ENCODE data around the gene TTLL11.

The TTLL11 gene

DNA sequence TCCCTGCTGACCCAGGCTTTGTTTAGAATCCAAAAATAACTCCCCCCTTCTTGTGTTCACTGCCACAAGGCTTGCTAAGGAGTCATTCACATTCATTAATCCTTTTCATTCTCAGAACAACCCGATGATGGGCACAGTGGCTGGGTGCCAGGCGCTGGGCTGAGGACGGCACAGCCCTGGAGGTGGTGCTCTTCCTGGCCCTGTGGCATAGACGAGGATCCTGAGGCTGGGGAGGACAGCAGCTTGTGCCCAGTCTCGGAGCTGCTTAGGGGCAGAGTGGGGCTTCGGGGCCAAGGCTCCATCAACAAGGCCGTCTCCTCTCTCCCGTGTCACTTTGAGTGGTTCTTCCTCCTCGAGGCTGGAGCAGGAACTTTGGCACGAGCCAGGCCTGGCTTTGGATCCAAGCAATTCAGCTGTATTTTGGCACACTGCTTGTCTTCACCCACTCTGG, 166.7 kb downstream of the TTLL11 start:
- H3K27me3 Mint-ChIP-seq: no peaks in the 10 kb centered on the region
- H3K4me3 Mint-ChIP-seq: no peak overlapping the region
- no peak overlapping the region for H3K27ac Mint-ChIP-seq
- no peaks in the 10 kb centered on the region for H3K9me3 Mint-ChIP-seq
- no peaks in the 10 kb centered on the region for H3K4me1 Mint-ChIP-seq
- H3K36me3 Mint-ChIP-seq: peaks cover 1% of the 10 kb centered on the region

DNA sequence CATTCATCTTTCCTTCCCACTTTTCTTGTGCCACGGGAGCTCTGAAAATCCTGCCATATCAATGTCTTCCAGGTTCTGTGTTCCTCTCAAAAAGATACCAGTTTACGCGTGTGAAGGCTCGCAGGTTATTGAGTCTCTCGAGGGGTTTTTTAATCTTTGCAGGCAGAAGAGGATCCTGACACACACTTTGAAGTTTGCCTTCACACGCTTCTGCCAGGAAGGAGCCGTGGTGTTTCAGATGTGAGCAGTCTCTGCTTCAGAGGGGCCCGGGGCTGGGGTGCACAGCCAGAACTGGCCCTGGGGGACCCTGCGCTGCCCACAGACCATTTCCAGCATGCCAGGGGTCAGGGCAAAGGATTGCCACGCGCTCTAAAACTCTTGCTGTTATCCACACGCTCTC, 167.2 kb downstream of the TTLL11 start:
- Mint-ChIP-seq H3K27me3 (no peaks in the 10 kb centered on the region), H3K9me3 (no peaks in the 10 kb centered on the region), H3K4me3 (no peak overlapping the region), H3K27ac (no peak overlapping the region), H3K36me3 (peaks cover 1% of the 10 kb centered on the region), H3K4me1 (no peaks in the 10 kb centered on the region)

DNA sequence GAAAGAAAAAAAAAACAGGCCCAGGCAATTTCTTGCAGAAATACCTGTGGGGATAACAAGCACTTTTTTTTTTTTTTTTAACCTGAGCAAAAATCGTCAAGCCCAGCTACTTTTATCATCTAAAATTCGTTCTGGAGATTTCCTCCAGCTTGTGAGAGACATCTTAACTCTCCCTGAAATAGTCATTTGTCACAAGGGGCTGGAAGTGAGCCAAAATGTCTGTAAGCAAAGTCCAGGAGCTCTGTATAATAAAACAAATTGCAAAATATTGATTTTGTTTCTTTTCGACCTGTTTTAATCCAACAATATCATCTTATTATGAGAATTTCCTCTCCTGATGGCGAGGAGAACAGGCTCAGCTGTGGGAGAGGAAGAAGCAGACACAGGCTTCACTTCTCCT, 168.4 kb downstream of the TTLL11 start:
- Mint-ChIP-seq H3K4me3 (no peak overlapping the region), H3K36me3 (peaks cover 1% of the 10 kb centered on the region), H3K4me1 (no peaks in the 10 kb centered on the region), H3K27me3 (no peaks in the 10 kb centered on the region), H3K27ac (no peak overlapping the region), H3K9me3 (no peaks in the 10 kb centered on the region)

DNA sequence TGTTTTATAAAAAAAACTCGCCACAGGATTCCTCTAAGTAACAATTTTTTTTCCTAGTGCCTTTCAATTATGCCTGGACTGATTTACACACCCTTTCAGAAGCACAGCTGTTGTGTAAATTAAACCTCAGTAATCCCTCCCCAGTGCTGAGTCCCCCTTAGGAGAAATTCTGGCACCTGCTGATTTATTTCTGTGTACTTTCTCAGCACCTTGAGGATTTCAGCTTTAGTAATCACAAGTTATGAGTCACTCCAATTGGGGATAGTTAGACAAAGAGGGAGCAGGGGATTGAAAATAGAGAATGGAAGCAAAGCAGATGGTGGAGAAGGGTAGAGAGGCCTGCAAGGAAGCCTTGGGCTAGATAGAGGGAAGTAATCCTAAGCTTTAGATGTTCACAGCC, 171.7 kb downstream of the TTLL11 start:
- no peaks in the 10 kb centered on the region for H3K27me3 Mint-ChIP-seq
- no peaks in the 10 kb centered on the region for H3K36me3 Mint-ChIP-seq
- no peaks in the 10 kb centered on the region for H3K9me3 Mint-ChIP-seq
- no peak overlapping the region for H3K4me3 Mint-ChIP-seq
- H3K4me1 Mint-ChIP-seq: no peaks in the 10 kb centered on the region
- H3K27ac Mint-ChIP-seq: no peak overlapping the region

DNA sequence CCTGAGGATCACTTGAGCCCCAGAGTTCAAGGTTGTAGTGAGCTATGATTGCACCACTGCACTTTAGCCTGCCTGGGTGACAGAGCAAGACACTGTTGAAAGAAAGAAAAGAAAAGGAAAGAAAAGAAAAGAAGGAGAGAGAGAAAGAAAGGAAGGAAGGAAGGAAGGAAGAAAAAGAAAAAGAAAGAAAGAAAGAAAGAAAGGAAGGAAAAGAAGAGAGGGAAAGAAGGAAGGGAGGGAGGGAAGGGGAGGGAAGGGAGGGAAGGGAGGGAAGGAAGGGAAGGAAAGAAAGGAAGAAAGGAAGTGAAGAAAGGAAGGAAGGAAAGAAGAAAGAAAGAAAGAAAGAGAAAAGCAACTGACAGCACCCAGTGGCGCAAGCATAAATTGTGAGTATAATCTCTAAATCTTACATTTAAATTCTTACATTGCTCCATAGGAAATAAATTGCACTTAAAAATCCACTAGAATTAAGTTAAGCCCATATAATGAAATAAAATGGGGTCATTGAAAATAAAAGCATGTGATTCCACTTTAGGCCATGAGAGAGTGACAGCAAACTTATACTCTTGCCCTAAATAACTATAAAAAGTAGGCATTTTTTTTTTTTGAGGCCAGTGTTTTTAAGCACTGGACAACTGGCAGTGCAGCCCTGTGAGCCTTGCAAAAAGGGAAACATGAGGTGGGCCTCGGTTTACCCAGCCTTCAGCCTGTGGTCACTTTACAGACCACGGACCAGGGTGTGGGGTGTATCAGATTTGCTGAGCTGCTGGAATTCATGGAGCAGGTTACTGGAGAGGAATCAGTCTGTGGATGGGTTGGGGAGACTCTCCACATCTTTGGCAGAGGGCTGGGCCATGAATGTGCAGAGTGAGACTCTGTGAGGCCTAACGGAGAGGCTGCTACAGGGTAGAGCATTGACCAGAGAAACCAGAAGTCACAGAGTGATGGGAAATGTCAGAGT, 175.5 kb downstream of the TTLL11 start:
- Mint-ChIP-seq H3K4me1 (no peaks in the 10 kb centered on the region), H3K27ac (no peak overlapping the region), H3K4me3 (no peak overlapping the region), H3K9me3 (no peaks in the 10 kb centered on the region), H3K36me3 (no peaks in the 10 kb centered on the region), H3K27me3 (no peaks in the 10 kb centered on the region)

DNA sequence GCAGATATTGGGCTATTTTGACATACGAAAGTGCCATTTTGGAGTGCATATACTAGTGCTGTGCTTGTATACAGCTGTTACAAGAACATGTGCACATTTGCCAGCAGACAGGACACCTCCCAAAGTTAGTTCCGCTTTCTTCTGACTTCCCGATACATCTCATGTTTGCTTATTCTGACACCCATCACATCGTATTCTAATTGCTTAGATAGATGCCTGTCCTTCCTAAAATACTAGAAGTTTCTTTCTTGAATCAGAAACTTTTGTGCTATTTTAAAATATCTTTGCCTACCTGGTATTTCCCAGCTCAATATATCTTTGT, 177.8 kb downstream of the TTLL11 start:
- H3K27me3 Mint-ChIP-seq: no peaks in the 10 kb centered on the region
- H3K4me3 Mint-ChIP-seq: no peak overlapping the region
- H3K27ac Mint-ChIP-seq: no peak overlapping the region

DNA sequence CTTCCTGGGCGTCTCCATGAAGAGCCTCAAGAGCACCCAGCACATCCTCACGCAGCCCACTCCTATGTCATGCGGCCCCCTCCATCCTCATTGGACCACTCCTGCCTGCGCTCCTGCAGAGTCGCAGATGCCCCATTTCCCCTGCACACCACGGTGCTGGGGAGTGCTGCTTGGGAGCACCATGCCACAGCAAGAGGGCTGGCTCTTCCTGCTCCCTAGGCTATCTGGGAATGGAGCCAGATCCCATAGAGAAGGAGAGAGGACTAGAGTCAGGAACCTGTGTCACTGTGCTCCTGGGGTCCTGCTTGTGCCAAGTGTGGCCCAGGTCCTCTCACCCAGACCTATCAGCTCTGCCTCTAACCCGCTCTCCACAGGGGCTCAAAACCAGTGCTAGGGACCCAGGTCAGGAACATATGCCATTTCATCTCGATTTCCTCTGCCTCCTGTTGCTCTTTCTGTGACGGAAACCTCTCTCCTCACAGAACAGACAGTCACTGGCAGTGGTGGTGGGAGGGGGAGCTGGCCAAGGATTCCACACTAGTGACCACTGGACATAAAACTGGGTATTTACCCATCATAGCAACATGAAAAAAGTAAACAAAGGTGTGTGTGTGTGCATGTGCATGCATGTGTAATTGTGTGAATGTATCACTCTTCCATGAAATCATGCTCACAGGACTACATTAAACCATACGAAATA, 178.4 kb downstream of the TTLL11 start:
- no peaks in the 10 kb centered on the region for H3K4me1 Mint-ChIP-seq
- H3K9me3 Mint-ChIP-seq: no peaks in the 10 kb centered on the region
- H3K4me3 Mint-ChIP-seq: no peak overlapping the region
- H3K27me3 Mint-ChIP-seq: no peaks in the 10 kb centered on the region
- no peaks in the 10 kb centered on the region for H3K36me3 Mint-ChIP-seq
- H3K27ac Mint-ChIP-seq: no peak overlapping the region

More for the DNA sequence above, 177.8 kb downstream of the TTLL11 start:
- H3K9me3 Mint-ChIP-seq: no peaks in the 10 kb centered on the region
- H3K4me1 Mint-ChIP-seq: no peaks in the 10 kb centered on the region
- H3K36me3 Mint-ChIP-seq: no peaks in the 10 kb centered on the region

DNA sequence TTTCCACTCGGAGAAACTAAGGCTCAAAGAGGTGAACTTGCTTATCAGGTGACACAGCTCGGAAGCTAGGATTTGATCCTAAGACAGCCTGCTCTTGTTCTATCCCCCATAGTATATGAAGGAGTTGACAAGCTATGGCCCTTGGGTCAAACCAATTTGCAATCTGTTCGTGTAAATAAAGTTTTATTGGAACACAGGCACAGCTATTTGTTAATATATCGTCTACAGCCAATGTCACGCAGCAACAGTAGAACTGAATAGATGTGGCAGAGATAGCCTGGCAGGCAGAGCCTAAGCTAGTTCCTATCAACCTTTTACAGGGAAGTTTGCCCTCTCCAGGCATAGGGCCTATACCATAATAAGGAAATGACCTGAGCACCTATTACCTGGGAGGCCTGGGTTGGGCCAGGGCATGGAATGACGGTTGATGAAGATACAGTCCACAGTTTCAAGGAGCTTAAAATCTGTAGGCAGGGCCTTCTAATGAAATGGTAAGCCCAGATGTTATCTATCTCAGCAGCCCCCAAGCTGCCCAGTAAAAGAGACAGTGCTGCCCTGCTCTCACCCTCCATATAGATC, 179.0 kb downstream of the TTLL11 start:
- no peak overlapping the region for H3K27ac Mint-ChIP-seq
- H3K9me3 Mint-ChIP-seq: no peaks in the 10 kb centered on the region
- no peaks in the 10 kb centered on the region for H3K27me3 Mint-ChIP-seq
- H3K4me3 Mint-ChIP-seq: no peak overlapping the region
- H3K36me3 Mint-ChIP-seq: no peaks in the 10 kb centered on the region
- no peaks in the 10 kb centered on the region for H3K4me1 Mint-ChIP-seq

DNA sequence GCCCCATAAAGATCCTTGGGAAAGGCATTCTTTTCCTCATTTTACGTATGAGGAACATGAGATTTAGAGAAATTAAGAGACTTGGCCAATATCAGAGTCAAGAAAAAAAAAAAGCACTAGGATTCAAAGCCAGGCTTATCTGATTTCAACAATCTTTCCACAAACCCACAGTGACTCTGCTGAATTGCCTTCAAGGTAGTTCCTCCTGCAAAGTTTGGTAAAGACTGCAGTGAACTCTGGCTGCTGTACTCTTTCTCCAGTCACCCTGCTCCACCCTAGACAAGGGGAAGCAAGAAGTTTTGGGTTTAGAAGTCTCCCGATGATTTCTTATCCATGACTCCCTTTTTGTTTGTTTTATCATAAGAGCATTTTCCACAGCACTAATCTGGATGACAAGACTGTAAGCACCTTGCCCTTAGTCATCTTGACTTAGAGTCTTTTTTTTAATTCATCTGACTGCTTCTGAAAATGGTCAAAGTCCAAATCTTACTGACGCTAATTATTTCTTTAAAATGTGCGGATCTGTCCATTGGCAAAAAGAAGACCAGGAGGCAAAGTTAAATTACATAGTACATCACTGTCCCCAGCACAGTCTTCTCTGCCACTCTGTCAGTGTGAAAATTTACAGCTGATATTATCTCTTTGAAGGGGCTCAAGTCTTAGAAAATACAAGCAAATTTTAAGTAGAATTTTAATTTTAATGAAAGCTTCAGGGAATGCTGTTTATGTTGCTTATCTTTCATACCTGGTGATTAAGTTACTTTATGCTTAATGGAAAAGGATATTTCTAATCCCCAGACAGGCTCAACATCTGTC, 180.1 kb downstream of the TTLL11 start:
- Mint-ChIP-seq H3K27ac (no peak overlapping the region), H3K9me3 (no peaks in the 10 kb centered on the region), H3K4me1 (no peaks in the 10 kb centered on the region), H3K36me3 (no peaks in the 10 kb centered on the region), H3K4me3 (no peak overlapping the region), H3K27me3 (no peaks in the 10 kb centered on the region)

DNA sequence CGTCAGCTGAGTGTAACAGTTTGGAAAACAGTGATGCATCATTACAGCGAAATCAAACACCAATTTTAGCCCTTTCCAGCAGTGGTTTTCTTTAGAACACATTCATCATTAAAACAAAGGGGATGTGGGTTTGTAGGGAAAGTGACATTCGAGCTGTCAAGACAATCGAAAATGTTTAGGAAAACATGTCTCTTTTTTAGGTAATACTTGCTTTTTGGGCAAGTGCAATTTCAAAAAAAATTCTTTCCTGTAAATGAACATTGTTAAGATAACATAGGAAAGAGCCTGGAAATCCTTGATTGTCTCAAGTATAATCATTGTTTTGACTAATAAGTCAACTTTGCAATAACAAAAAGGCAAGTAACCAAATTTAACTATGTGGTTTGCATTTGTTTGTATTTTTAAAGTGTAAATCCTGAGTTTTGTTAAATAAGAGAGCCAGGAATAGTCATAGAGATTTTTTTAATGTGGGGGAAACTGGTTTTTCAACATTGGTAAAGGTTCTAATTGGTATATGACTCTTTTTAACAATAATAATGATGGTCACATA, 182.5 kb downstream of the TTLL11 start:
- Mint-ChIP-seq H3K27me3 (no peaks in the 10 kb centered on the region), H3K9me3 (no peaks in the 10 kb centered on the region), H3K4me1 (no peaks in the 10 kb centered on the region), H3K27ac (no peak overlapping the region), H3K4me3 (no peak overlapping the region), H3K36me3 (no peaks in the 10 kb centered on the region)

DNA sequence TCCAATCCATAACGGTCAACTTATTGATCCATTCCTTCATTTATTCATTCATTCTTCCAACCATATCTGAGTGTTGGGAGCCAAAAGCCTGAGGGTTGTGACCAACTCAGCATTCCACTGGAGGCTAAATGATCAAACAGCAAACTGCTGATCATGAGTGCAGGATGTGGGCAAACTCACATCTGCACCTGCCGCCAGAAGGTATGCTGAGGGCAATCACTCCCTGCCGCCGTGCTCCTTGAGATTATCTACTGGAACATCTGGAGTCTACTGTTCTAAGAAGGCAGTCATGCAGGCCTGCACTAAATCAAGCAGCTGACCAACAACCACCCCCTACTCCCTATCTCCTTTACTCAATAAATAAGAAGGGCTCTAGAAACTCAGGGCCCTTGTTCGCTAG, 184.0 kb downstream of the TTLL11 start:
- Mint-ChIP-seq H3K9me3 (no peaks in the 10 kb centered on the region), H3K27ac (no peak overlapping the region), H3K27me3 (no peaks in the 10 kb centered on the region), H3K4me3 (no peak overlapping the region), H3K4me1 (no peaks in the 10 kb centered on the region), H3K36me3 (no peaks in the 10 kb centered on the region)

DNA sequence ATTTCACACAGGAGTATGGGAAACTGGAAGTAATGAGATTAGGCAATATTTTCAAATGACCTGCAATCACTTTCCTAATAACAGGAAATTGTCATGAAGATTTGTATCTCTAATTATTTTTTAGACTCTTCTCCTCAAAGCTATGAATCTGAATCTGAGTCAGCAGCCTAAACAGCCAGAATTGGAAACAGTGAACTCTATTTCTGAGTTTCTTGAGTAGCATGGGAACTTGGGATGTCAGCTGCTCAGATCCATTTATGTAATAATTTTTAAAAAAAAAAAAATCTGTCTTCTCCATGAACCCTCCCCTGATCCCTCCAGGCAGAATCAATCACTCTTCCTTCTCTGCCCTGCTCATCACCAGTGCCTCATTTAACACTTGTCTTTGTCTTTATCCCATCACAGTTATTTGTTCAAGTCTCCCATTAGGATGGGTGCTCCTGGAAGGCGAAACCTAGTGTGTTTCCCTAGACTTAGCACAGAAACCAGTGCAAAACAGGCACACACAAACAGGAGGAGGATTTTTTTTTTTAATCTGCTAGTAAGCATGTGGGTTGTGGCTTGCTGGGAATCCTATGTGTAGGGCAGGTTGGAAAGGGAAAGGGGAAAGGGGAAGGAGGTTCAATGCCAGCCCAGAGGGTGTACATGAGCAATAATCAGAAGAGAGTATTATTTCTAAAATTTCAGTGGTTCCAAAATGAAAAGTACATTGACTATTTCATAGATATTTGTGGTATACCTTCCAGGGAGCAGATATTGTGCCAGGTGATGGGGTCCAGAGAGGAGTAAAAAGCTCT, 186.8 kb downstream of the TTLL11 start:
- Mint-ChIP-seq H3K27ac (no peak overlapping the region), H3K36me3 (no peaks in the 10 kb centered on the region), H3K4me1 (no peaks in the 10 kb centered on the region), H3K9me3 (no peaks in the 10 kb centered on the region), H3K27me3 (no peaks in the 10 kb centered on the region), H3K4me3 (no peak overlapping the region)

DNA sequence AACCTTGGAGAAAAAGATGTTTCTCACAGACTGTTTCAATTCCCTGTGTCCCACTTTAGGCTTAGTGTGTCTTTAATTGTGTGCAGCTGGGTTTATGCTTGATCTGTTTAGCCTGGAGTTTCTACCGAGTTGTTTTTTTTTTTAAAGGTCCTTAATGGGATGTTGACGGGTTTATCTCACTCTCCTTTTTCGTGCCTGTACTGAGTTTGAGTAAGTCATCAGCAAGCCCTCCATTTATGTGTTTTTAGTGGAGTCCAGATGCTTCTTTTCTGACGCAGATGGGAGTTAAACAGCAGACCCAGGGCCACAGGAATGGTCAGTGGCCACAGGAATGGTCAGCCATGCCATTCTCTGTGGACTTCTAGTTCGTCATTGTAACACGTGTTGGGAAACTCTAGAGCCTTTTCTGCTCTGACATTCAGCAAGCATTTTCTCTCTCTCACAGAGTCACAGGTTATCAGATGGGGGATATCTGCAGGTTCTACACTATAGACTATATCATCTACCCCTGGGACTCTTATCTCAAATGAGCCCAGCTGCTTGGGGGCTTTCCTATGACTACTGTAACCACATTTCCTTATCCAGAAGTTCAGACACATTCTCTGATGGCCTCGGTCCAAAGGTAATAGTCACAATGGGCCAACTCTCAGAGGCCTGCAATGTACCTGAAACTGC, 190.5 kb downstream of the TTLL11 start:
- H3K27me3 Mint-ChIP-seq: no peaks in the 10 kb centered on the region
- peaks cover 6% of the 10 kb centered on the region for H3K9me3 Mint-ChIP-seq
- H3K36me3 Mint-ChIP-seq: no peaks in the 10 kb centered on the region
- H3K4me1 Mint-ChIP-seq: no peaks in the 10 kb centered on the region
- no peak overlapping the region for H3K27ac Mint-ChIP-seq
- no peak overlapping the region for H3K4me3 Mint-ChIP-seq

DNA sequence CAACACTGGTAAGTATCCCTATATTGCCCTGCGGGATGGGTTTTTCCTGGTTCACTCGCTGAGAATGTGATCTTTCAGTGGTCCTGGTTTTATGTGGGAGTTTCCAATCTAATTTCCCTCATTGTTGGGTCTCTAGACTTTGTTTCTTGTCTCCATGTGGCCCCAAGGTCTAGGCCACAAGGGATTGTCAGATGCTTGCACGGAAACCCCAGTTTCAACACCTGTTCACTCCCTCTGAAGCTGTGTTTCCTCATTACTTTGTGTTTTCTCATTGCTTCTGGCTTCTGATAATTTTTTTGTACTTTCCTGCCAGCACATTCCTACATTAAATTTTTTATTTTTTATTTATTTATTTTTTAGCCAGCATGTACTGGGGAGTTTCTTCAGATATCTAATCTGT, 191.5 kb downstream of the TTLL11 start:
- Mint-ChIP-seq H3K4me3 (no peak overlapping the region), H3K9me3 (peaks cover 6% of the 10 kb centered on the region)

More for the DNA sequence above, 191.5 kb downstream of the TTLL11 start:
- Mint-ChIP-seq H3K36me3 (no peaks in the 10 kb centered on the region), H3K27me3 (no peaks in the 10 kb centered on the region), H3K4me1 (no peaks in the 10 kb centered on the region), H3K27ac (no peak overlapping the region)

Data from activated naive CD4-positive, alpha-beta T cell treated with anti-CD3 and anti-CD28 coated beads, Interleukin-2, amount 50 U/mL, for 24 hours (primary cell).